GM19324 (cell line): ENCODE data around the gene KLK2.
"Not testable (repeated sequence)": the region's sequence is repeated elsewhere in the genome, so short reads cannot be mapped to it uniquely, and the experiment has no call there.

Experiments
- ATAC-seq: cut with Tn5 transposase; IDR thresholded peaks from one replicate; pipeline ENCODE4 v1.9.1; 2021; ENCODE audit warnings: mild to moderate bottlenecking, moderate library complexity; ENCODE audit not compliant: unreplicated experiment, low FRiP score

Gene KLK2

GRCh38 chr19:50891253-50891625, 18.0 kb downstream of the KLK2 start:
- no peak for ATAC-seq

GRCh38 chr19:50893047-50893736, 20.0 kb downstream of the KLK2 start:
- ATAC-seq = no peak

GRCh38 chr19:50894478-50895356, 21.5 kb downstream of the KLK2 start:
- no peak for ATAC-seq

- not testable (repeated sequence) for ATAC-seq
Observed at GRCh38 chr19:50896089-50896590, 22.9 kb downstream of the KLK2 start.

- peak; percentile 80 for ATAC-seq
Observed at GRCh38 chr19:50896591-50897190, 23.5 kb downstream of the KLK2 start.

- peak; percentile 11 for ATAC-seq
Observed at GRCh38 chr19:50897191-50897607, 24.0 kb downstream of the KLK2 start.

GRCh38 chr19:50897612-50898011, 24.4 kb downstream of the KLK2 start:
- ATAC-seq = peak; percentile 11

- ATAC-seq = no peak
Observed at GRCh38 chr19:50898018-50898417, 24.8 kb downstream of the KLK2 start.

- no peak for ATAC-seq
Observed at GRCh38 chr19:50899569-50899968, 26.3 kb downstream of the KLK2 start.

- no peak for ATAC-seq
Observed at GRCh38 chr19:50902640-50903039, 29.4 kb downstream of the KLK2 start.

- no peak for ATAC-seq
Observed at GRCh38 chr19:50906217-50906616, 33.0 kb downstream of the KLK2 start.

GRCh38 chr19:50908336-50908735, 35.1 kb downstream of the KLK2 start:
- ATAC-seq = no peak

GRCh38 chr19:50909240-50910070, 36.2 kb downstream of the KLK2 start:
- no peak for ATAC-seq

- ATAC-seq = no peak
Observed at GRCh38 chr19:50910722-50911121, 37.5 kb downstream of the KLK2 start.

- ATAC-seq = no peak
Observed at GRCh38 chr19:50911206-50912101, 38.2 kb downstream of the KLK2 start, which contains the start of gene KLK4. TSS of gene KLK4 (minus strand) at chr19:50911395. CDS start at chr19:50910738, 657 bp downstream.

- ATAC-seq = no peak
Observed at GRCh38 chr19:50912102-50912599, 38.9 kb downstream of the KLK2 start.

GRCh38 chr19:50912727-50913716, 39.8 kb downstream of the KLK2 start:
- no peak for ATAC-seq

- ATAC-seq = no peak
Observed at GRCh38 chr19:50916069-50916468, 42.8 kb downstream of the KLK2 start.
